Measurements from ENCODE around the gene DSCAML1. TPM values are rescaled to one million over a fixed set of nuclear protein-coding genes. Genes with fewer than 3 reads are reported as not detected.

DSCAML1 gene
- total RNA-seq, 1 experiment from 2014 or later = 0.90 TPM

- Mint-ChIP-seq H3K4me3 (no peak overlapping the region), H3K27ac (peak overlapping the region; percentile 62; the same call in 1 of the 2 replicates)
Measured at GRCh38 chr11:117378976-117379865, 417.8 kb downstream of the DSCAML1 start.

More at GRCh38 chr11:117378976-117379865, 417.8 kb downstream of the DSCAML1 start:
- H3K9me3 Mint-ChIP-seq = no peaks in the 10 kb centered on the region
- no peaks in the 10 kb centered on the region for H3K27me3 Mint-ChIP-seq (ENCODE audit: low read depth)
- H3K4me1 Mint-ChIP-seq = peaks cover 7% of the 10 kb centered on the region
- H3K36me3 Mint-ChIP-seq = no peaks in the 10 kb centered on the region; the same call in 1 of the 2 replicates
- ATAC-seq = no peak
- no peak for DNase-seq (ENCODE audit: low spot score)
- TF ChIP-seq NFATC4 (CRISPR knock-in tag; IDR thresholded peaks at IDR 0.05) (no peak), SP1 (CRISPR knock-in tag; conservative IDR thresholded peaks at IDR 0.05) (no peak), CREB1 (CRISPR knock-in tag; IDR thresholded peaks at IDR 0.05) (no peak), ZBTB21 (CRISPR knock-in tag; IDR thresholded peaks at IDR 0.05; ENCODE audit: borderline replicate concordance) (no peak), JAZF1 (CRISPR knock-in tag; IDR thresholded peaks at IDR 0.05) (no peak), ETV6 (CRISPR knock-in tag; IDR thresholded peaks at IDR 0.05) (no peak), TP53 (CRISPR knock-in tag; IDR thresholded peaks at IDR 0.05) (no peak)
- TF ChIP-seq, protein P1, sequence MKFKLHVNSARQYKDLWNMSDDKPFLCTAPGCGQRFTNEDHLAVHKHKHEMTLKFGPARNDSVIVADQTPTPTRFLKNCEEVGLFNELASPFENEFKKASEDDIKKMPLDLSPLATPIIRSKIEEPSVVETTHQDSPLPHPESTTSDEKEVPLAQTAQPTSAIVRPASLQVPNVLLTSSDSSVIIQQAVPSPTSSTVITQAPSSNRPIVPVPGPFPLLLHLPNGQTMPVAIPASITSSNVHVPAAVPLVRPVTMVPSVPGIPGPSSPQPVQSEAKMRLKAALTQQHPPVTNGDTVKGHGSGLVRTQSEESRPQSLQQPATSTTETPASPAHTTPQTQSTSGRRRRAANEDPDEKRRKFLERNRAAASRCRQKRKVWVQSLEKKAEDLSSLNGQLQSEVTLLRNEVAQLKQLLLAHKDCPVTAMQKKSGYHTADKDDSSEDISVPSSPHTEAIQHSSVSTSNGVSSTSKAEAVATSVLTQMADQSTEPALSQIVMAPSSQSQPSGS (CRISPR knock-in tag; IDR thresholded peaks at IDR 0.05; ENCODE audit: borderline replicate concordance, low read depth) = no peak
- ChIA-PET POLR2A (interaction anchor here (0.7 kb wide), 1 partner anchor 16 kb away, joined by 4 read pairs; no protein-coding TSS in a partner anchor), CTCF (interaction anchor here (0.6 to 2.0 kb wide), 5 partner anchors 17 to 430 kb away, joined by 3 to 10 read pairs (median 4); no protein-coding TSS in a partner anchor)

Other genes starting within 250 kb of the DSCAML1 start
- gene FXYD2, start 27.5 kb upstream of the DSCAML1 start, total RNA-seq (2021) = 1.4 to 2.1 TPM (median 1.6 TPM) in 3 replicates
- gene FXYD6, start 79.4 kb upstream of the DSCAML1 start, total RNA-seq (2021) = 26.2 to 31.6 TPM (median 30.1 TPM) in 3 replicates
- 0.62 to 1.1 TPM (median 0.63 TPM) in 3 replicates for gene TMPRSS13, start 132.2 kb upstream of the DSCAML1 start, total RNA-seq (2021)
- gene IL10RA, start 189.2 kb upstream of the DSCAML1 start, total RNA-seq (2021) = 0.41 to 0.74 TPM (median 0.71 TPM) in 3 replicates